Activated CD8-positive, alpha-beta T cell treated with anti-CD3 and anti-CD28 coated beads for 36 hours (primary cell): Measurements from ENCODE around the gene ACTG2. TPM values are rescaled to one million over a fixed set of nuclear protein-coding genes. Genes with fewer than 3 reads are reported as not detected.

Experiments used
- ATAC-seq: fragments of 200-7000 bp; cut with Tn5 transposase; one replicate; pipeline ENCODE4 v1.10.0; 2021; ENCODE audit warnings: mild to moderate bottlenecking, moderate library complexity
- CTCF ChIA-PET: fragments of 350-600 bp; sonication (Branson Sonifier 250); formaldehyde crosslinking; loops from one replicate; lab custom pipeline; 2021; ENCODE audit warnings: antibody characterized with exemption; lab: Charles Lee
- POLR2A ChIA-PET: fragments of 350-600 bp; sonication (Branson Sonifier 250); formaldehyde crosslinking; loops from one replicate; lab custom pipeline; 2021; ENCODE audit warnings: antibody characterized with exemption; lab: Charles Lee
- DNase-seq: peaks from one replicate; pipeline ENCODE4 v3.0.0-alpha.2; 2020
- H3K27ac Mint-ChIP-seq: one replicate; pipeline ENCODE4 v1.8.0; 2021; ENCODE audit warnings: mild to moderate bottlenecking, mixed read lengths
- H3K27me3 Mint-ChIP-seq: one replicate; pipeline ENCODE4 v1.8.0; 2021; ENCODE audit warnings: mixed read lengths
- H3K36me3 Mint-ChIP-seq: one replicate; pipeline ENCODE4 v1.8.0; 2021; ENCODE audit warnings: low read depth, mixed read lengths
- H3K4me1 Mint-ChIP-seq: one replicate; pipeline ENCODE4 v1.8.0; 2021; ENCODE audit warnings: low read depth, mixed read lengths
- H3K4me3 Mint-ChIP-seq: one replicate; pipeline ENCODE4 v1.8.0; 2021; ENCODE audit warnings: mild to moderate bottlenecking, moderate library complexity, mixed read lengths
- H3K9me3 Mint-ChIP-seq: one replicate; pipeline ENCODE4 v1.8.0; 2021; ENCODE audit warnings: mixed read lengths
- CTCF ChIP-seq: fragments of 200-600 bp; IDR thresholded peaks from one replicate; pipeline ENCODE4 v1.8.0; 2022; ENCODE audit warnings: antibody characterized with exemption, mild to moderate bottlenecking
- intact Hi-C: fragments of 100-400 bp; cut with micrococcal nuclease; formaldehyde crosslinking; loops from one replicate; pipeline ENCODE4 v1.10.0; 2022
- total RNA-seq, 2 experiments: library from RNA; stranded (reverse); gene quantifications; one replicate each; pipeline ENCODE4 v1.2.3, GENCODE V29; 2021

ACTG2 gene
- total RNA-seq, 2 experiments from 2014 or later: 0.11 to 0.27 TPM

GRCh38 chr2:73918856-73919255, 26.0 kb downstream of the ACTG2 start:
- intact Hi-C loops: no loop called here
- ATAC-seq (no peak), DNase-seq (no peak)
- no peaks in the 10 kb centered on the region for H3K27me3 Mint-ChIP-seq
- TF ChIP-seq CTCF: no peak
- no peaks in the 10 kb centered on the region for H3K36me3 Mint-ChIP-seq
- no peak overlapping the region for H3K27ac Mint-ChIP-seq
- ChIA-PET CTCF (interaction anchor here (1.2 to 2.3 kb wide), 2 partner anchors 10 to 260 kb away, joined by 4 to 8 read pairs; partner anchors contain the start of gene MOB1A), POLR2A (interaction anchor here (1.0 kb wide), 1 partner anchor 228 kb away, joined by 3 read pairs; no protein-coding TSS in a partner anchor)
- no peaks in the 10 kb centered on the region for H3K9me3 Mint-ChIP-seq
- peaks cover 6% of the 10 kb centered on the region for H3K4me1 Mint-ChIP-seq
- no peak overlapping the region for H3K4me3 Mint-ChIP-seq

DNA sequence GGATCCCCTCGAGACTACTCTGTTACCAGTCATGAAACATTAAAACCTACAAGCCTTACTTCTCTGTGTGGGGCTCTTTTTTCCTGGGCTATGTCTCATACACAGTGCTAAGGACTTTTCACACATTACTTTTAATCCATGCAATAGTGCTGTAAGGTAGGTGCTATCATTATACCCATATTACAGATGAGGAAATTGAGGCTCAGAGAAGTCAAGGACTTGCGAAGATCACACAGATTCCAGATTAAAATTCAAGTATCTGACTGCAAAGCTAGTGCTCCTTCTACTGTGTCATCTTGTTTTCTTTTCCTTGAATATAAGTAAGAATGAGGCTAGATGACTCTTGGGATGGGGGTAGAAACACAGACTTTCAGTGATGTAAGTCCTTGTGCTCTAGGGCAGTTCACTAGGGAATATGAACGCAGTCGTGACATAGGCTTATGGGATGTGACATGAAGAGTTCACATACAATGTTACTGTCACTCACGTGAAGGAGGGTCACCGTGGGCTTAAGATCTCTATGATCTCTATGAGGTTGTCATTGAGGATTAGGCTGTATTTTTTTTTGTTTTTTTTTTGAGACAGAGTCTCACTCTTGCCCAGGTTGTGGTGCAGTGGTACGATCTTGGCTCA, 26.9 kb downstream of the ACTG2 start:
- CTCF ChIA-PET: no interaction called here

GRCh38 chr2:73920577-73921545, 28.1 kb downstream of the ACTG2 start:
- POLR2A ChIA-PET: interaction anchor here (0.9 to 1.5 kb wide), 2 partner anchors 24 to 27 kb away, joined by 3 read pairs; no protein-coding TSS in a partner anchor
- no peak overlapping the region for H3K4me3 Mint-ChIP-seq

More for the DNA sequence above, 26.9 kb downstream of the ACTG2 start:
- no peak for TF ChIP-seq CTCF
- Mint-ChIP-seq H3K9me3 (no peaks in the 10 kb centered on the region), H3K36me3 (no peaks in the 10 kb centered on the region), H3K27ac (no peak overlapping the region), H3K27me3 (no peaks in the 10 kb centered on the region), H3K4me3 (no peak overlapping the region), H3K4me1 (peaks cover 6% of the 10 kb centered on the region)
- POLR2A ChIA-PET: no interaction called here
- DNase-seq (no peak), ATAC-seq (no peak)
- intact Hi-C loops: no loop called here

DNA sequence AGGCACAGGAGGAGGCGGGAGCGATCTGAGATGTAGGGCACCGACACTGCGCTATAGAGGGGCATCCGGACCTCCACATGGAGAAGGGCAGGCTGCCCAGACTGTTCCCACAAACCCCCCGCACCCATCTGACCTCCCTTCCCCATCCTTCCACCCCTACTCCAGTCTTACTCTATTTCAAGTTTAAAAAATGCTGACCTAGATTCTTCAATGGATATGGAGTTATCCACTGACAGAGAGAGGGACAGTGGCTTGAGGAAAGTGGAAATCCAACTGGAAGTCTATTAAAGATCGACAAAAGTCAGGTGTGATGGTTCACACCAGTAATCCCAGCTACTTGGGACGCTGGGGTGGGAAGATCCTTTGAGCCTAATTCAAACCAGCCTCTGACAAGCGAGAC, 28.8 kb downstream of the ACTG2 start:
- DNase-seq: no peak
- Mint-ChIP-seq H3K4me1 (peaks cover 13% of the 10 kb centered on the region), H3K27ac (no peak overlapping the region), H3K36me3 (no peaks in the 10 kb centered on the region), H3K27me3 (no peaks in the 10 kb centered on the region), H3K9me3 (no peaks in the 10 kb centered on the region), H3K4me3 (no peak overlapping the region)
- ATAC-seq: no peak
- ChIA-PET POLR2A (interaction anchor here (1.5 kb wide), 1 partner anchor 27 kb away, joined by 3 read pairs; no protein-coding TSS in a partner anchor), CTCF (interaction anchor here (0.8 to 2.0 kb wide), 8 partner anchors 11 to 115 kb away, joined by 3 to 12 read pairs (median 5); no protein-coding TSS in a partner anchor)
- intact Hi-C loops: no loop called here
- peak; percentile 1 for TF ChIP-seq CTCF

More at GRCh38 chr2:73920577-73921545, 28.1 kb downstream of the ACTG2 start:
- H3K9me3 Mint-ChIP-seq: no peaks in the 10 kb centered on the region
- CTCF ChIA-PET: interaction anchor here (0.7 to 2.0 kb wide), 10 partner anchors 10 to 230 kb away, joined by 3 to 12 read pairs (median 4); no protein-coding TSS in a partner anchor
- DNase-seq: peak; percentile 74
- ATAC-seq: peak; percentile 89
- peaks cover 8% of the 10 kb centered on the region for H3K4me1 Mint-ChIP-seq
- H3K27me3 Mint-ChIP-seq: no peaks in the 10 kb centered on the region
- no peaks in the 10 kb centered on the region for H3K36me3 Mint-ChIP-seq
- peak; percentile 57 for TF ChIP-seq CTCF
- intact Hi-C loops: no loop called here
- no peak overlapping the region for H3K27ac Mint-ChIP-seq
